ENCODE data around the gene HAGH. TPM values are rescaled to one million over a fixed set of nuclear protein-coding genes. Genes with fewer than 3 reads are reported as not detected.

Gene HAGH
- total RNA-seq, result 43.0 and 46.1 TPM in 2 replicates

GRCh38 chr16:1826691-1827573 is at the start of gene HAGH, which contains the start of gene FAHD1:
Gene HAGH, minus strand, starts transcription at chr16:1826825. Its CDS starts 38 bp downstream, at chr16:1826787.
Gene FAHD1, plus strand, starts transcription at chr16:1827206. Its CDS starts 33 bp downstream, at chr16:1827239.

DNA sequence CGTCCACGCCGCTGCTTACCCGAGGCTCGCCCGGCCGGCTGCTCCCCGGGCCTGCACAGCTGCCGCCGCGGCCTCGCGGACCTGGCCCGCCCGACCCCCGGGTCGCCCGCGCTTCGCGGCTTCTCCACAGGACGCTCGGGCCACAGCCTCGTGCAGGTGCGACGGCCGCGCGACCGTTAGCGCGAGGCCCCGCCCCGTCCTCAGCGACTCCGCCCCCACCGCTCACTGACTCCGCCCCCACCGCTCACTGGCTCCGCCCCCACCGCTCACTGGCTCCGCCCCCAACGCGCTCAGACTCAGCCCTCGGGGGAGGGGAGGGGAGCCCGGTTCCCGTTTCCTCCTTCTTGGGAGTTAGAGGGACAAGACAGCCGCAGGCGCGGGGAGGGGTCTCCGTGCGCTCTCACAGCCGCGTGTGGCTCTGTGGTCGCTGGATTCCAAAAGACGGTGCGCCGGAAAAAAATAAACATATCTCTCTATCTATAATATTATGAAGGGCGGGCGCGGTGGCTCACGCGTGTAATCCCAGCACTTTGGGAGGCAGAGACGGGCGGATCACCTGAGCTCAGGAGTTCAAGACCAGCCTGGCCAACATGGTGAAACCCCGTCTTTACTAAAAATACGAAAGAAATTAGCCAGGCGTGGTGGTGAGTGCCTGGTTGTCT is 45.5 kb upstream of the HAGH start, which contains the start of gene MEIOB:
Gene MEIOB, minus strand, starts transcription at position 191 of the 662 bp plus-strand sequence. CDS start 3,989 bp downstream, outside the sequence.

DNA sequence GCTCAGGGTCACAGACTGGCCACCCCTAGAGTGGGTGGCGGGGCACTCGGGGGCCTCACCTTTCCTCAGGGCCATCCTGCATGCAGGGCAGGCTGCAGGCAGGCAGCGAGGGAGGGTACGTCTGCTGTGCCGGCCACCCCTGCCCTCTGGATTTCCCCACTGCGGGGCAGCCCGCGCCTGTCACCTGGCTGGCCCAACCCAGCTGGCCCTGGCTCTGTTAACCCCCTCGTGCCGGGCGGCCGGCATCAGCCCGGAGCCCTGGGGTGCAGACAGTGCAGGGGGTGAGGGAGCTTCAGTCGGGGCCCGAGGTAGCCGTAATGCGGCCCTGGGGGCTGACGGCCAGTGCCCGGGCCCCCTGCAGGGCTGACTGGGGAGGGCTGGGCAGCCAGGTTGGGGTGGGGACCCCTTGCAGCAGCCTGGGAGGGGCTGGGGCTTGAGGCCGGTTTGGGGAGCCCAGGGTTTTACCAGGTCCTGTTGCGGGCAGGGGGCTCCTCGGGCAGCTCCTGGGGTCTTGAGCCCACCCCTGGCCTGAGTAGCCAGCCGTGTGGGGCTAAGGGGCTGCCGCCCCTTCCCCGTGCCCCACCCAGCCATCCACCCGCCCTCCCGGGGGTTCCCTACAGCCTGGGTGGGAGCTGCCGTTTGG is 32.9 kb downstream of the HAGH start, which contains the start of gene IGFALS:
Gene IGFALS, minus strand, starts transcription at position 128 of the 643 bp plus-strand sequence. Its CDS starts 53 bp downstream, at position 75.

GRCh38 chr16:1782408-1783264 is 44.0 kb downstream of the HAGH start, which contains the start of the genes NUBP2 and SPSB3:
Gene NUBP2, plus strand, starts transcription at chr16:1782960. Its CDS starts 61 bp downstream, at chr16:1783021.
Gene SPSB3, minus strand, starts transcription at chr16:1782571. Its CDS starts 1,088 bp downstream, at chr16:1781483.

GRCh38 chr16:1772908-1773702 is 53.5 kb downstream of the HAGH start, which contains the start of gene MRPS34:
Gene MRPS34, minus strand, starts transcription at chr16:1773134. Its CDS starts 15 bp downstream, at chr16:1773119.

GRCh38 chr16:1772362-1772907 is 54.2 kb downstream of the HAGH start, which contains the start of gene EME2:
Gene EME2, plus strand, starts transcription at chr16:1772810. Its CDS starts 418 bp downstream, at chr16:1773228.

DNA sequence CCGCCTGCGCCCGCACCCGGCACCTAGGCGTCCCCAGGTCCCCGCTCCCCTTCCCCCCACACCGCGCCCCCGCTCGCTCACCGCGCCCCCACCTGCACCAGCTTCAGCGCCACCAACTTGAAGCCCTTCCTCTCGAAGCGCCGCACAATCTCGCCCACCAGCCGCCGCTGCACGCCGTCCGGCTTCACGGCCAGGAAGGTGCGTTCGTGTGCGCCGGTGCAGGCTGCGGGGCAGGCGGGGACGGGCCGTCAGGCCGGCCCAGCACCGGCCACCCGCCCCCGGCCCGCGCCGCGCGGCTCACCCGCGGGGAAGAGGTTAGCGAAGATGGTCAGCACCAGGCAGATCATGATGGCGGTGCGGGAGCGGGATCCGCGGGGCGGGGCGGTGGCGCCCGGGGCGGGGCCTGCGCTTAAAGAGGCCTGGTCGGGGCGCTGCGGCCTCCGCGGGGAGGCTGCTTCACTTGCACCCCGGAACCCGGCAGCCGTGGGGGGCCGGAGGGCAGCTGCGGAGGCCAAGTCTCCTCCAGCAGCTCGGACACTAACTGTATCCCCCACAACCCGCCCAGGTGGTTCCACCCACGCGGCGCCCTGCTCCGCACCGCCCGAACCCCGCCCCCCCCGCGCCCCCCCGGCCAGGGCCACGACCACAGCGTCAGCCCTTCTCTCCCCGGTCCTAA is 55.3 kb downstream of the HAGH start, which contains the start of gene NME3:
Gene NME3, minus strand, starts transcription at position 356 of the 676 bp plus-strand sequence. Its CDS starts 9 bp downstream, at position 347.

Other genes starting within 250 kb of the HAGH start
- gene IFT140, start 214.8 kb downstream of the HAGH start, total RNA-seq, result 14.0 and 14.6 TPM in 2 replicates
- 16.0 and 20.3 TPM in 2 replicates for gene CRAMP1, start 214.5 kb downstream of the HAGH start, total RNA-seq
- 70.2 and 72.1 TPM in 2 replicates for gene JPT2, start 148.5 kb downstream of the HAGH start, total RNA-seq
- 41.9 and 45.7 TPM in 2 replicates for gene MAPK8IP3, start 120.6 kb downstream of the HAGH start, total RNA-seq
- gene NME3, start 55.3 kb downstream of the HAGH start, total RNA-seq, result 26.1 and 27.0 TPM in 2 replicates
- 11.6 and 13.5 TPM in 2 replicates for gene EME2, start 54.0 kb downstream of the HAGH start, total RNA-seq
- 59.0 and 75.9 TPM in 2 replicates for gene MRPS34, start 53.7 kb downstream of the HAGH start, total RNA-seq
- 21.0 and 25.3 TPM in 2 replicates for gene SPSB3, start 44.3 kb downstream of the HAGH start, total RNA-seq
- gene NUBP2, start 43.9 kb downstream of the HAGH start, total RNA-seq, result 61.0 and 66.9 TPM in 2 replicates
- gene IGFALS, start 33.1 kb downstream of the HAGH start, total RNA-seq, result not detected in 2 replicates
- 57.3 and 63.8 TPM in 2 replicates for gene FAHD1, start 381 bp upstream of the HAGH start, total RNA-seq
- 0.14 and 0.66 TPM in 2 replicates for gene MEIOB, start 45.3 kb upstream of the HAGH start, total RNA-seq
- not detected in 2 replicates for gene HS3ST6, start 91.6 kb upstream of the HAGH start, total RNA-seq
- gene MSRB1, start 116.4 kb upstream of the HAGH start, total RNA-seq, result 14.6 and 16.4 TPM in 2 replicates
- gene RPL3L, start 127.9 kb upstream of the HAGH start, total RNA-seq, result not detected in 2 replicates
- 97.1 and 113 TPM in 2 replicates for gene NDUFB10, start 132.7 kb upstream of the HAGH start, total RNA-seq
- gene RPS2, start 138.0 kb upstream of the HAGH start, total RNA-seq, result 2,240 and 2,662 TPM in 2 replicates
- not detected in 2 replicates for gene RNF151, start 140.0 kb upstream of the HAGH start, total RNA-seq
- gene TBL3, start 145.2 kb upstream of the HAGH start, total RNA-seq, result 48.4 and 49.1 TPM in 2 replicates
- gene NOXO1, start 154.6 kb upstream of the HAGH start, total RNA-seq, result 0.40 TPM in 1 of 2 replicates, not detected in the other
- gene GFER, start 157.4 kb upstream of the HAGH start, total RNA-seq, result 8.6 and 13.6 TPM in 2 replicates
- 1.3 and 1.6 TPM in 2 replicates for gene SYNGR3, start 163.1 kb upstream of the HAGH start, total RNA-seq
- 26.7 and 36.5 TPM in 2 replicates for gene ZNF598, start 183.0 kb upstream of the HAGH start, total RNA-seq
- gene NPW, start 193.0 kb upstream of the HAGH start, total RNA-seq, result 0.13 and 0.72 TPM in 2 replicates
- gene NHERF2, start 200.1 kb upstream of the HAGH start, total RNA-seq, result 52.7 and 94.3 TPM in 2 replicates
- gene NTHL1, start 221.0 kb upstream of the HAGH start, total RNA-seq, result 18.6 and 27.1 TPM in 2 replicates
- 56.4 and 61.7 TPM in 2 replicates for gene TSC2, start 221.2 kb upstream of the HAGH start, total RNA-seq

All from thoracic aorta endothelial cell (primary cell).